Upper lobe of right lung (tissue), 1 donor: ENCODE data around the gene CIB2. TPM values are rescaled to one million over a fixed set of nuclear protein-coding genes. Genes with fewer than 3 reads are reported as not detected.

ENCODE experiments used
- ATAC-seq: fragments of 200-7000 bp; cut with Tn5 transposase; one replicate; pipeline ENCODE4 v1.9.1; 2020; ENCODE audit warnings: mild to moderate bottlenecking, moderate library complexity
- DNase-seq: peaks from one replicate; pipeline ENCODE4 v3.0.0-alpha.2; 2020
- H3K27ac ChIP-seq: fragments of 200-600 bp; one replicate; pipeline ENCODE4 v1.8.0; 2022
- H3K27me3 ChIP-seq: fragments of 200-600 bp; one replicate; pipeline ENCODE4 v1.8.0; 2022; ENCODE audit warnings: mild to moderate bottlenecking
- H3K36me3 ChIP-seq: fragments of 200-600 bp; one replicate; pipeline ENCODE4 v1.8.0; 2022
- H3K4me1 ChIP-seq: fragments of 200-600 bp; one replicate; pipeline ENCODE4 v1.8.0; 2022
- H3K4me3 ChIP-seq: fragments of 200-600 bp; one replicate; pipeline ENCODE4 v1.8.0; 2022; ENCODE audit warnings: mild to moderate bottlenecking
- H3K9me3 ChIP-seq: fragments of 200-600 bp; one replicate; pipeline ENCODE4 v1.8.0; 2022
- CTCF ChIP-seq: fragments of 200-600 bp; IDR thresholded peaks from one replicate; pipeline ENCODE4 v1.8.0; 2022; ENCODE audit warnings: antibody characterized with exemption
- intact Hi-C: fragments of 100-400 bp; cut with DNase I; formaldehyde crosslinking; loops from one replicate; pipeline ENCODE4 v1.11.0; 2022
- total RNA-seq: library from RNA; stranded (reverse); fragmentation: NEBNext Ultra II Directional; extraction: Animal tissue kit (Norgen Biotek cat#: 25700); gene quantifications from one replicate; pipeline ENCODE4 v1.2.1, GENCODE V29; 2021
- donor health status: DM: no; HTN: yes; CAD: no; lungs with severe emphysema.

The CIB2 gene
- total RNA-seq, 1 donor from 2014 or later = 1.9 TPM

DNA sequence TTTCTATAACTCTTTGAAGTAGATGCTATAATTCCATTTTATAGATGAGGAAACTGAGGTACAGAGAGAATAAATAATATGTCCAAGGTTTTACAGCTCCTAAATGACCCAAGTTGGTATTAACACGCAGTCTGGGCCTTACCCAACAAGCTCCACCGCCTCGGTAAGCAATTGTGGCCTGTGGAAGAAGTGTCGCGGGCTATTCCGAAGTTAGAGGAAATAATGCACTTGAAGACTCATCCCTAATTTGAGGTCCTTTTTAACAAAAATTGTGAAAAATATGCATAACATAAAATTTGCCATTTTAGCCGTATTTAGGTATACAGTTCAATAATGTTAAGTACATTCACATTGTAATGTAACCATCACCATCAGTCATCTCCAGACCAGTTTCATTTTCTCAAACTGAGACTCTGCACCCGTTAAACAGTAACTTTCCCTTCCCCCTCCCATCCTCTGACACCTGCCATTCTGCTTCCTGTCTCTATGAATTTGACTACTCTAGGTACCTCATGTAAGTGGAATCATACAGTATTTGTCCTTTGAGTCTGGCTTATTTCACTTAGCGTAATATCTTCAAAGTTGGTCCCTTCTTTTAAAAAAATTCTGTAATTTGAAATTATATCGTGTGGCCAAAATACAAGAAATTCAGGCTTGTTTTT, 36.1 kb upstream of the CIB2 start:
- H3K36me3 ChIP-seq = peaks cover 100% of the 10 kb centered on the region

GRCh38 chr15:78164010-78164409, 32.8 kb upstream of the CIB2 start:
- H3K36me3 ChIP-seq = peaks cover 100% of the 10 kb centered on the region
- H3K4me3 ChIP-seq = no peak overlapping the region
- no peaks in the 10 kb centered on the region for H3K9me3 ChIP-seq
- intact Hi-C loops = no loop called here
- no peak overlapping the region for H3K27ac ChIP-seq
- TF ChIP-seq CTCF = no peak
- ATAC-seq = no peak
- DNase-seq = no peak
- no peaks in the 10 kb centered on the region for H3K27me3 ChIP-seq
- no peaks in the 10 kb centered on the region for H3K4me1 ChIP-seq

More for the DNA sequence above, 36.1 kb upstream of the CIB2 start:
- H3K4me3 ChIP-seq = no peak overlapping the region
- no peaks in the 10 kb centered on the region for H3K9me3 ChIP-seq
- DNase-seq (no peak), ATAC-seq (no peak)
- H3K27me3 ChIP-seq = no peaks in the 10 kb centered on the region
- H3K27ac ChIP-seq = no peak overlapping the region
- H3K4me1 ChIP-seq = no peaks in the 10 kb centered on the region
- no peak for TF ChIP-seq CTCF
- intact Hi-C loops = no loop called here

GRCh38 chr15:78162038-78162437, 30.8 kb upstream of the CIB2 start:
- H3K27me3 ChIP-seq = no peaks in the 10 kb centered on the region
- TF ChIP-seq CTCF = no peak

DNA sequence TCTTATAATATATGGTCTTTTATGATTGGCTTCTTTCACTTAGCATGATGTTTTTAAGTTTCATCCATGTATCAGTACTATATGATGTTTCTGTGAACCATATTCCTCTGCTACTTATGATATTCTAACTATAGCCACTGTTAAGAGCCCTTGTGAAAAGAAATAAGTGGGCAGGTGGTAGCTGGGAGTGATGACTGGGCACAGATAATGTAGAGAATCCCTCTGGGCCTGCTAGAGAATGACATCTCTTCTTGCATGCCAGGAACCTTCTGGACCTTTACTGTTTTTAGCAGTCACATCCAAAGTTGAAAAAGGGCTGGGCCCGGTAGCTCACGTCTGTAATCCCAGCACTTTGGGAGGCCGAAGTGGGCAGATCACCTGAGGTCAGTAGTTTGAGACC, 28.1 kb upstream of the CIB2 start:
- H3K36me3 ChIP-seq = peaks cover 80% of the 10 kb centered on the region
- no peak for DNase-seq
- ATAC-seq = no peak
- no peaks in the 10 kb centered on the region for H3K9me3 ChIP-seq
- peaks cover 15% of the 10 kb centered on the region for H3K4me1 ChIP-seq
- H3K27ac ChIP-seq = no peak overlapping the region
- intact Hi-C loops = no loop called here
- TF ChIP-seq CTCF = no peak
- no peak overlapping the region for H3K4me3 ChIP-seq
- no peaks in the 10 kb centered on the region for H3K27me3 ChIP-seq

More at GRCh38 chr15:78162038-78162437, 30.8 kb upstream of the CIB2 start:
- Histone ChIP-seq H3K9me3 (no peaks in the 10 kb centered on the region), H3K4me1 (no peaks in the 10 kb centered on the region), H3K4me3 (no peak overlapping the region), H3K27ac (no peak overlapping the region), H3K36me3 (peaks cover 100% of the 10 kb centered on the region)
- DNase-seq (no peak), ATAC-seq (no peak)
- intact Hi-C loops = no loop called here

GRCh38 chr15:78157203-78157602, 26.0 kb upstream of the CIB2 start:
- H3K4me1 ChIP-seq = peaks cover 16% of the 10 kb centered on the region
- H3K36me3 ChIP-seq = peaks cover 58% of the 10 kb centered on the region
- no peak overlapping the region for H3K4me3 ChIP-seq
- no peak for TF ChIP-seq CTCF
- DNase-seq (no peak), ATAC-seq (no peak)
- no peaks in the 10 kb centered on the region for H3K9me3 ChIP-seq
- H3K27ac ChIP-seq = no peak overlapping the region
- no peaks in the 10 kb centered on the region for H3K27me3 ChIP-seq
- intact Hi-C loops = no loop called here

DNA sequence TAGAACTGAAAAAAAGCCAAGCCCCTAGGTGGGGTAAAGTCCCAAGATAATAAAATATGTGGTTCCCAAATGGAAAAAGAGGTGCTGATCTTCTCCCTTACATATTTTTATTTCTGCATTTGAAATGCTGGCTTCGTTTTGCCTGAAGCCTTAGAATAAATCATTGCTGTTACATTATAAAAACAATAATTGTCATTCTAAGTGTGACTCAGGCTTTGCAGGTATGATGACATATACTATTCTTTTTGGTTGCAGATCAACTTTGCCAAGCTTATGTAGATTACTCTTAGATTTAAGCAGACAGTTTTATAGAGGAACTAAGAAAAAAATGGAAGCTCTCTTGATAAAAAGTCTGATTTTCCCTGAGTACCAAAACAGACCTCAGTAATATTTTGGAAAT, 25.4 kb upstream of the CIB2 start:
- intact Hi-C loops = no loop called here
- peaks cover 16% of the 10 kb centered on the region for H3K4me1 ChIP-seq
- no peak overlapping the region for H3K27ac ChIP-seq
- H3K36me3 ChIP-seq = peaks cover 52% of the 10 kb centered on the region
- no peak for TF ChIP-seq CTCF
- no peak for ATAC-seq
- DNase-seq = no peak
- H3K9me3 ChIP-seq = no peaks in the 10 kb centered on the region
- H3K27me3 ChIP-seq = no peaks in the 10 kb centered on the region
- no peak overlapping the region for H3K4me3 ChIP-seq
